PC-3 (cell line): Measurements from ENCODE around the gene GSG1L.

Experiments used
- CTCF ChIP-seq: fragments of 300-600 bp; sonication (generic); conservative IDR thresholded peaks from 2 replicates; pipeline ENCODE4 v1.5.1; 2017; ENCODE audit warnings: antibody characterized with exemption, low read depth, mild to moderate bottlenecking, low read length
- EZH2 ChIP-seq: fragments of 300-600 bp; sonication (generic); IDR thresholded peaks from one replicate; pipeline ENCODE4 v1.6.1; 2017; ENCODE audit warnings: antibody characterized with exemption, mild to moderate bottlenecking, low read length; ENCODE audit not compliant: unreplicated experiment

GRCh38 chr16:27892879-27893278, 170.6 kb downstream of the GSG1L start:
- TF ChIP-seq CTCF: no peak
- no peak for TF ChIP-seq EZH2
